Bronchial epithelial cell (primary cell): ENCODE data around the gene NCEH1. TPM values are rescaled to one million over a fixed set of nuclear protein-coding genes. Genes with fewer than 3 reads are reported as not detected.

Experiments
- DNase-seq: peaks from one replicate; pipeline ENCODE4 v3.0.0-alpha.2; 2010; ENCODE audit warnings: low read depth
- FAIRE-seq: peaks from 2 replicates; lab custom pipeline; 2011; peaks lifted over from hg19 to GRCh38; lab: Jason Lieb, UNC
- H3K27me3 ChIP-seq: 2 replicates; pipeline ENCODE4 v1.5.1; 2011; ENCODE audit warnings: low read length; ENCODE audit not compliant: control insufficient read depth, insufficient read depth
- H3K36me3 ChIP-seq: 2 replicates; pipeline ENCODE4 v1.5.1; 2011; ENCODE audit warnings: low read length; ENCODE audit not compliant: control insufficient read depth, insufficient read depth
- H3K4me3 ChIP-seq: 2 replicates; pipeline ENCODE4 v1.5.1; 2011; ENCODE audit warnings: mild to moderate bottlenecking, low read depth, low read length, control low read depth
- total RNA-seq: library from RNA; depleted of rRNA; stranded (reverse); fragments of >200 nt; gene quantifications from 2 replicates; pipeline ENCODE4 v1.2.1, GENCODE V29; 2014
- TF ChIP-seq, protein P1 (sequence below): IDR thresholded peaks from 2 replicates; pipeline ENCODE4 v1.5.1; 2011; ENCODE audit warnings: mild to moderate bottlenecking, moderate library complexity, low read length, control low read depth, inconsistent platforms; ENCODE audit not compliant: insufficient read depth, severe bottlenecking

The NCEH1 gene
- total RNA-seq, 1 donor from 2014 or later: 5.3 TPM

DNA sequence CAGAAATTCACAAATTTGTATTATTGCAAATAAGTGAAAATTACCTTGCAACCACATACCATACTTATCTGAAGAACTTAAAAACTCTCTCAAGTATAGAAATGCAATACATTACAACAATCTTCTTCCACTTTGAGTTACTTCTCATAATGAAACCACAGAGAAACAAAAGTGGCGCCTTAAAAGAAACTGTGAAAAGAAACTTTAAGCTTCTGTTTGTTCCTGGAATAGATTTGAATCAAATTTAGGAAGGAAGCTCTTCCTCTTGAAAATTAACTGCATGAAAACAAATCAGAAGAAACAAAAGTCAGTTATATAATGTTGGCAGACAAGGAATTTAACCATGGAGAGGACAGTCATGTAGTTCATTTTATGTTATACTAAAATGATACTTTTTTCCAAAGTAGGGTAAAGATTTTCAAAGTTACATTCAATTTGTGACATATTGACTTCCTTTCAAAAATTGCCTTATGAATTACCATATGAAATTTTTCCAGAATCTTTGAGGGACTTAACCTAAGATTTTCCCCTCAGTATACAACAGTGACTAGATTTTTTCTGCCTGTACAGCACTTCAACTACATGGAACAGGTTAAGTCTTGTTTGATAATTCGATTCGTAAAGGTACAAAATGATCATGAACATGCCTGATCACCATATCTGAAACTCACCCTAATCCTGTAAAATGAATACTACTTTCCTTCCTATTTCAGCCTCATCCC is 130.0 kb downstream of the NCEH1 start:
- no peaks in the 10 kb centered on the region for H3K36me3 ChIP-seq
- TF ChIP-seq, protein P1, sequence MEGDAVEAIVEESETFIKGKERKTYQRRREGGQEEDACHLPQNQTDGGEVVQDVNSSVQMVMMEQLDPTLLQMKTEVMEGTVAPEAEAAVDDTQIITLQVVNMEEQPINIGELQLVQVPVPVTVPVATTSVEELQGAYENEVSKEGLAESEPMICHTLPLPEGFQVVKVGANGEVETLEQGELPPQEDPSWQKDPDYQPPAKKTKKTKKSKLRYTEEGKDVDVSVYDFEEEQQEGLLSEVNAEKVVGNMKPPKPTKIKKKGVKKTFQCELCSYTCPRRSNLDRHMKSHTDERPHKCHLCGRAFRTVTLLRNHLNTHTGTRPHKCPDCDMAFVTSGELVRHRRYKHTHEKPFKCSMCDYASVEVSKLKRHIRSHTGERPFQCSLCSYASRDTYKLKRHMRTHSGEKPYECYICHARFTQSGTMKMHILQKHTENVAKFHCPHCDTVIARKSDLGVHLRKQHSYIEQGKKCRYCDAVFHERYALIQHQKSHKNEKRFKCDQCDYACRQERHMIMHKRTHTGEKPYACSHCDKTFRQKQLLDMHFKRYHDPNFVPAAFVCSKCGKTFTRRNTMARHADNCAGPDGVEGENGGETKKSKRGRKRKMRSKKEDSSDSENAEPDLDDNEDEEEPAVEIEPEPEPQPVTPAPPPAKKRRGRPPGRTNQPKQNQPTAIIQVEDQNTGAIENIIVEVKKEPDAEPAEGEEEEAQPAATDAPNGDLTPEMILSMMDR: no peak
- FAIRE-seq (no peak), DNase-seq (no peak)
- H3K27me3 ChIP-seq: no peaks in the 10 kb centered on the region
- H3K4me3 ChIP-seq: no peak overlapping the region

Other genes with a start within 250 kb of the NCEH1 start
- 15.5 and 24.6 TPM in 2 replicates for gene TNFSF10, start 187.6 kb downstream of the NCEH1 start, total RNA-seq
- 9.0 and 11.4 TPM in 2 replicates for gene ECT2, start 39.7 kb upstream of the NCEH1 start, total RNA-seq